GM12864 (cell line): ENCODE measurements around the gene AFAP1L1.

Source experiments
- DNase-seq: peaks from one replicate; pipeline ENCODE4 v3.0.0-alpha.2; 2011; ENCODE audit warnings: low read depth
- H3K4me3 ChIP-seq: 2 replicates; pipeline ENCODE4 v1.5.1; 2011; ENCODE audit warnings: mild to moderate bottlenecking, low read depth, low read length, control low read depth
- TF ChIP-seq, protein P1 (sequence below): IDR thresholded peaks from 2 replicates; pipeline ENCODE4 v1.5.1; 2011; ENCODE audit warnings: low read depth, mild to moderate bottlenecking, moderate library complexity, low read length, control low read depth, inconsistent platforms; ENCODE audit errors: missing control alignments

AFAP1L1 gene

DNA sequence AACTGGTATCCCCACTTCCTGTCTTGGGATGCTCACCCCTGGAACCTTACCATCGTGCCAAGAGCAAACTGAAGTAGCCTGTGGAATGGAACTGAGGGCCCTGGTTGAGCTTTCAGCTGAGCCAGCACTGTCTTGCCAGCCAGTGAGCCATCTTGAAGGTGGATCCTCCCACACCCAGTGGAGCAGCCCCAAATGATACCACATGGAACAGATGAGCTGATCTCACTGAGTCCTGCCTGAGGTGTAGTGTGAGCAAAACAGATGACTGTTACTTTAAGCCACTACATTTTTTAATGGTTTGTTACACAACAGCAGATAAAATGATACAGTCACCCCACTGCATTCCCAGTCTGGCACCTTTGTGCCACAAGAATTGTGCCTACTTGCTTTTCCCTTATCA, 84.0 kb downstream of the AFAP1L1 start:
- DNase-seq = no peak

DNA sequence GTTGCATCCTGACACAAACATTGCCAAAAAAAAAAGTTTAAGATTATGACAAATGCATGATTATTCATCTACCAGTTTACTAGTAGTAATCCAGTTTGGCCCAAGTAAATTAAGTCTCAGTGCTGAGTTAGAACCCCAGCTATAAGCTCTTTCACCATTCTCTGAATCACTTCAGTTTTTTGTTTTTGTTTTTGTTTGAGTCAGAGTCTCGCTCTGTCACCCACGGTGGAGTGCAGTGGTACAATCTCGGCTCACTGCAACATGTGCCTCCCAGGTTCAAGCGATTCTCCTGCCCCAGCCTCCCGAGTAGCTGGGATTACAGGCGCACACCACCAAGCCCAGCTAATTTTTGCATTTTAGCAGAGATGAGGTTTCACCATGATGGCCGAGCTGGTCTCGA, 84.7 kb downstream of the AFAP1L1 start:
- no peak overlapping the region for H3K4me3 ChIP-seq
- DNase-seq = no peak

More for the DNA sequence above, 84.0 kb downstream of the AFAP1L1 start:
- TF ChIP-seq, protein P1, sequence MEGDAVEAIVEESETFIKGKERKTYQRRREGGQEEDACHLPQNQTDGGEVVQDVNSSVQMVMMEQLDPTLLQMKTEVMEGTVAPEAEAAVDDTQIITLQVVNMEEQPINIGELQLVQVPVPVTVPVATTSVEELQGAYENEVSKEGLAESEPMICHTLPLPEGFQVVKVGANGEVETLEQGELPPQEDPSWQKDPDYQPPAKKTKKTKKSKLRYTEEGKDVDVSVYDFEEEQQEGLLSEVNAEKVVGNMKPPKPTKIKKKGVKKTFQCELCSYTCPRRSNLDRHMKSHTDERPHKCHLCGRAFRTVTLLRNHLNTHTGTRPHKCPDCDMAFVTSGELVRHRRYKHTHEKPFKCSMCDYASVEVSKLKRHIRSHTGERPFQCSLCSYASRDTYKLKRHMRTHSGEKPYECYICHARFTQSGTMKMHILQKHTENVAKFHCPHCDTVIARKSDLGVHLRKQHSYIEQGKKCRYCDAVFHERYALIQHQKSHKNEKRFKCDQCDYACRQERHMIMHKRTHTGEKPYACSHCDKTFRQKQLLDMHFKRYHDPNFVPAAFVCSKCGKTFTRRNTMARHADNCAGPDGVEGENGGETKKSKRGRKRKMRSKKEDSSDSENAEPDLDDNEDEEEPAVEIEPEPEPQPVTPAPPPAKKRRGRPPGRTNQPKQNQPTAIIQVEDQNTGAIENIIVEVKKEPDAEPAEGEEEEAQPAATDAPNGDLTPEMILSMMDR = no peak
- no peak overlapping the region for H3K4me3 ChIP-seq

DNA sequence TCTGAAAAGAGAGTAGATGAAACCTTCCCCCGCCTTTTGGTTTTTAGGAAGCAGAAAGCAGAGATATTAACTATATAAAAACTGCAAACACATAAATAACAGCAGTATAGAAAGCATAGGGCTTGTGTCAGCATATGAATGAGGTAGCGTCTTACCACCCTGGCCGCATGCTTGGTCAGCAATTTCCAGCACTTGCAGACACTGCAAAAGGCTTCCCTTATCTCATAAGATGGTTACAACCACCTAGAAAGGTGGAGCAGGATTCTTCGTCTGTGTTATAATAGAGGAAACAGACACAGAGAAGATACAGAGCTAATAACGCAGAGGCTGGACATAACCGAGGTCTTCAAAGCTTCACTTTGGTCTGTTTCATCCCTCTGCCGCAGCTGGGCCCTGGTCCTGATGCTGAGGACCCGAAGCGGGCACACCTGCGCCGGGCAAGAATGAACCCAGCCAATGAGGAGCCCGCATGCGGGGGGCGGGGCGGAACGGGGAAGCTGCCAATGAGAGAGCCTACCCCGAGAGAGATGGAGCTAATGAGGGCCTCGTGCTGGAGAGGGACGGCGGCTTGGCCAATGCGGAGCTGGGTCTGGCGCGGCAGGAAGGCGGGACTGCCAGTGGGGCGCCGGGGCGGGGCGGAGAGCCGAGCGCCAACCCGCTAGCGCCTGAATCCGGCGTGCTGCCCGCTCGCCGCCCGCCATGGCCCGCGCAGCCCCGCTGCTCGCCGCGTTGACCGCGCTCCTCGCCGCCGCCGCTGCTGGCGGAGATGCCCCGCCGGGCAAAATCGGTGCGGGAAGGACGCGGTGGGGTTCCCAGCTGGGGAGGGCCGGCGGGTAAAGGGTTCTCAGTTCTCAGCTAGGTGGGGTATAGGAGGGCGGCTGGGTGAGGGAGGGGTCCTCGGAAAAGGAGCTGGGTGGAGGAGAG, 86.0 kb downstream of the AFAP1L1 start, which contains the start of gene PCYOX1L:
PCYOX1L (plus strand) TSS at position 677 of the 924 bp plus-strand sequence; CDS start at position 700, 23 bp downstream.
- peak within 1 kb of the TSS; percentile 94 for H3K4me3 ChIP-seq
- TF ChIP-seq, protein P1 = no peak
- peak; percentile 83 for DNase-seq

More for the DNA sequence above, 84.7 kb downstream of the AFAP1L1 start:
- TF ChIP-seq, protein P1 = no peak

DNA sequence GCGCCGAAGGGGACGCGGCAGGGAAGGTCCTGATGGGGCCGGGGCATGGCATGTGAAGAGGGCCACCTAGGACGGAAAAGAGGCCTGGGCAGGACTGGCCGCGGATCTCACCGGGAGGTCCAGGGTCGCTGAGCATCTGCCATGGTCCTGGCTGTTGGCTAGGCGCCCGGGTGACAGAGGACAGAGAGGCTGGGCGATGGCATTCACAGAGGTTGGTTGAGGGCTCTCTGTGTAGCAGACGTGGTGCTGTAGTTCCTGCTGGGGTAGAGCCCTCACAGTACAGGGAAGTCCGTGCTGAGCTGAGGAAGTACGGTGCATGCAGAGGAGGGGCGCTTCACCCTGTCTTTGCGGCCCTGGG, 86.6 kb downstream of the AFAP1L1 start:
- no peak for DNase-seq
- TF ChIP-seq, protein P1 = no peak
- peak overlapping the region; percentile 94 for H3K4me3 ChIP-seq

DNA sequence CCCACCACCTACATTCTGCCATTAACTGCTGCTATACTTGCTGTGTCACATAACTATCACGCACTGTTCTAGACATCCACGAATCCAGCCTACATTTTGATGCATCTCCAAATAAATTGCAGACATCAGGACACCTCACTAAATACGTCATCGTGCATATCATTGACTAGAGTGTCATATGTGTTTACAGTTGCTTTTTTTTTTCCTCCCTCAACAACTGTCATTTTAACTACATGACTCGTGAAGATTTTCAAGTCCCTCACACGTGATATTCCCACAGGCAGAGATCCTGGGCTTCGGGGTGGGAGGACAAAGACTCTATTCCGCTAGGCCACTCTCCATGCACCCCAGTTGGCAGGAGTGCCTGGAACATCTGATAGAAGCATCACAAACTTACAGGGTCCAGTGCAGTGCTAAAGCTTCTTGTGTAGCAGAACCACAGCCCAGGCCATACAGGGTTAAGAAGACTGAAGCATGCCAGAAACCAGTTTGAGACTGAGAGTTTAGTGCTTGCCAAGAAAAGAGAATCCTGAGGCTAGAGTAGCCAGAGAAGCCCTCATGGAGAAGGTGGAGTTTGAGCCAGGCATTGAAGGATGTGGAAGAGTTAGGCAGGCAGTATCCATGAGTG, 87.3 kb downstream of the AFAP1L1 start:
- DNase-seq = no peak
- H3K4me3 ChIP-seq = peak overlapping the region; percentile 94; the same call in 1 of the 2 replicates
- TF ChIP-seq, protein P1 = no peak

DNA sequence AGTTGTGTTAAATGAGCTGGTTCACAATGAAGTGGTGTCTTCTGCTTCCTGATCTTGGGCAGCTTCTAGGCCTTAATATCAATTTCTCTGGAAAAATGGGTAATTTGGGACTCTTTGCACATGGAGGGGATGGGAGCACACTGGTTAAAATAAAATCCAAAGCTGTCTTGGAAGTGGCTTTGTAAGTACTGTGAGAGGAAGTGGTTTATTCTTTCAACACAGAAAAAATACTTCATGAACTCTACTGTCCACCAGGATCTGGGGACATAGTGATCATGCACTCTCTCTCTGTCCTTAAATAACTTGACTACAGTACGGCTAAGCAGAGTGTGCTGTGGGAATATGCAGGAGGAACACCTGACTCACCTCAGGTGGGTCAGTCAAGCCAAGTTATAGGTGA, 88.6 kb downstream of the AFAP1L1 start:
- TF ChIP-seq, protein P1 = no peak
- no peak for DNase-seq
- H3K4me3 ChIP-seq = no peak overlapping the region
